ENCODE data around the gene PON3.

- TF ChIP-seq CTCF (conservative IDR thresholded peaks at IDR 0.05; ENCODE audit: low read length) (no peak), EZH2phosphoT487 (IDR thresholded peaks at IDR 0.05; ENCODE audit: borderline replicate concordance) (no peak)
These were observed 75.5 kb downstream of the PON3 start for GRCh38 chr7:95320651-95321050.

Data from Loucy (cell line).